Fibroblast of skin of left biceps (primary cell): ENCODE results near the gene LITAF.
"Not testable (repeated sequence)": the region's sequence is repeated elsewhere in the genome, so short reads cannot be mapped to it uniquely, and the experiment has no call there.

Experiments used
- DNase-seq, 2 experiments: peaks; one replicate each; pipeline ENCODE4 v3.0.0-alpha.2; 2013; ENCODE audit warnings: low read depth in 2 of 2

The LITAF gene

GRCh38 chr16:11621539-11621919, 34.8 kb upstream of the LITAF start:
- DNase-seq = no peak

GRCh38 chr16:11620243-11621003, 33.7 kb upstream of the LITAF start:
- no peak for DNase-seq

GRCh38 chr16:11619327-11619851, 32.7 kb upstream of the LITAF start:
- DNase-seq = no peak

GRCh38 chr16:11618107-11618717, 31.5 kb upstream of the LITAF start:
- DNase-seq = no peak

GRCh38 chr16:11615748-11616447, 29.2 kb upstream of the LITAF start:
- DNase-seq = no peak

- DNase-seq = no peak
These were observed 28.0 kb upstream of the LITAF start for GRCh38 chr16:11614587-11615175.

- DNase-seq = no peak
These were observed 26.9 kb upstream of the LITAF start for GRCh38 chr16:11613381-11614303.

GRCh38 chr16:11612665-11613025, 25.9 kb upstream of the LITAF start:
- no peak for DNase-seq

- no peak for DNase-seq
These were observed 25.3 kb upstream of the LITAF start for GRCh38 chr16:11611871-11612664.

GRCh38 chr16:11610580-11610979, 23.9 kb upstream of the LITAF start:
- DNase-seq = no peak

- no peak for DNase-seq
These were observed 23.4 kb upstream of the LITAF start for GRCh38 chr16:11610121-11610505.

GRCh38 chr16:11609474-11610120, 22.9 kb upstream of the LITAF start:
- DNase-seq = no peak

GRCh38 chr16:11605891-11606290, 19.2 kb upstream of the LITAF start:
- no peak for DNase-seq

- no peak for DNase-seq
These were observed 18.8 kb upstream of the LITAF start for GRCh38 chr16:11605564-11605886.

- DNase-seq = no peak
These were observed 18.3 kb upstream of the LITAF start for GRCh38 chr16:11604783-11605563.

GRCh38 chr16:11604296-11604695, 17.6 kb upstream of the LITAF start:
- DNase-seq = not testable (repeated sequence)

GRCh38 chr16:11603331-11603750, 16.6 kb upstream of the LITAF start:
- DNase-seq = no peak

GRCh38 chr16:11602321-11602720, 15.6 kb upstream of the LITAF start:
- no peak for DNase-seq

- DNase-seq = no peak
These were observed 15.2 kb upstream of the LITAF start for GRCh38 chr16:11601911-11602310.
